K562 (cell line): Measurements from ENCODE around the gene ASAH2. TPM values are rescaled to one million over a fixed set of nuclear protein-coding genes. Genes with fewer than 3 reads are reported as not detected.

Experiments
- BCL6 ChIP-seq: fragments of 250-450 bp; sonication (Bioruptor Pico); IDR thresholded peaks from 2 replicates; pipeline ENCODE4 v1.4.0; 2020
- CBX8 ChIP-seq: fragments of 200-600 bp; sonication (generic); IDR thresholded peaks from 2 replicates; pipeline ENCODE4 v1.6.1; 2012; ENCODE audit warnings: borderline replicate concordance, mixed run types, low read depth, mild to moderate bottlenecking, moderate library complexity, mixed read lengths, low read length, control low read depth, inconsistent platforms; ENCODE audit not compliant: poor library complexity, severe bottlenecking; ENCODE audit errors: extremely low read depth
- JUND ChIP-seq, 2 experiments: IDR thresholded peaks; 2 replicates in 1 of 2; 3 replicates in 1 of 2; pipeline ENCODE4 v1.6.1; 2011; ENCODE audit warnings: borderline replicate concordance in 2 of 2, low read depth in 2 of 2, low read length in 2 of 2, improper control_type of control experiment in 1 of 2, missing biosample characterization in 1 of 2, missing genetic modification characterization in 1 of 2, missing genetic modification reagents in 1 of 2
- KLF16 ChIP-seq: IDR thresholded peaks from 2 replicates; pipeline ENCODE4 v1.6.1; 2016; ENCODE audit warnings: antibody characterized with exemption
- LARP7 ChIP-seq: fragments of 450-650 bp; IDR thresholded peaks from 2 replicates; pipeline ENCODE4 v1.6.1; 2016
- MYBL2 ChIP-seq, 2 experiments: fragments of 450-650 bp in 1 of 2; sonication (generic) in 1 of 2; formaldehyde crosslinking in 1 of 2; IDR thresholded peaks; 2 replicates each; pipeline versions ENCODE4 v1.6.1 to v1.8.1; 2017 to 2022; ENCODE audit warnings: borderline replicate concordance in 1 of 2, inconsistent platforms in 1 of 2, low read depth in 1 of 2, mild to moderate bottlenecking in 1 of 2, missing genetic modification reagents in 1 of 2, moderate library complexity in 1 of 2
- SIX5 ChIP-seq, 2 experiments: IDR thresholded peaks; 2 replicates each; pipeline ENCODE4 v1.6.1; 2011; ENCODE audit warnings: low read length in 2 of 2, borderline replicate concordance in 1 of 2, low read depth in 1 of 2, mild to moderate bottlenecking in 1 of 2, moderate library complexity in 1 of 2; ENCODE audit not compliant: insufficient read depth in 1 of 2
- SP1 ChIP-seq: sonication (generic); formaldehyde crosslinking; IDR thresholded peaks from 2 replicates; pipeline ENCODE4 v1.8.1; 2022; ENCODE audit warnings: mild to moderate bottlenecking, missing genetic modification reagents
- ZFP1 ChIP-seq: fragments of 450-650 bp; formaldehyde crosslinking; IDR thresholded peaks from 2 replicates; pipeline ENCODE4 v1.4.0; 2020; ENCODE audit warnings: mild to moderate bottlenecking, mixed read lengths
- polyA plus RNA-seq, 8 experiments: library from polyadenylated mRNA; depleted of rRNA in 4 of 8; stranded (reverse) in 5 of 8; unstranded in 3 of 8; fragments of >200 nt; fragmentation: Nextera tagmentation in 2 of 8; fragmentation: Illumina TruSeq in 1 of 8; extraction: Ambion mirVana in 2 of 8; extraction: Trizol in 1 of 8; gene quantifications; 2 replicates each; pipeline versions ENCODE4 v1.2.1 to v1.2.3, GENCODE V29; 2011 to 2014; ENCODE audit warnings: inconsistent platforms in 1 of 8, missing spikeins in 1 of 8
- total RNA-seq, 7 experiments: library from RNA; depleted of rRNA in 6 of 7; stranded (reverse); fragments of >200 nt in 6 of 7; fragmentation: Illumina TruSeq in 2 of 7; extraction: Trizol in 2 of 7; gene quantifications; 2 replicates each; pipeline versions ENCODE4 v1.2.1 to v1.2.3, GENCODE V29; 2011 to 2021; ENCODE audit warnings: low replicate concordance in 1 of 7
- TF ChIP-seq, protein P1 (sequence below): fragments of 450-650 bp; IDR thresholded peaks from 2 replicates; pipeline ENCODE4 v1.6.1; 2017; ENCODE audit warnings: antibody characterized with exemption, mild to moderate bottlenecking
- TF ChIP-seq, protein P2 (sequence below): fragments of 450-650 bp; formaldehyde crosslinking; IDR thresholded peaks from 2 replicates; pipeline ENCODE4 v1.4.0; 2020; ENCODE audit warnings: mild to moderate bottlenecking, mixed read lengths
- TF ChIP-seq, protein P3 (sequence below): sonication (generic); formaldehyde crosslinking; IDR thresholded peaks from 2 replicates; pipeline ENCODE4 v1.8.0; 2022; ENCODE audit warnings: mild to moderate bottlenecking, missing genetic modification reagents

ASAH2 gene
- total and polyA plus RNA-seq, 9 of the 15 experiments (the other 6 are each of a cell fraction or from before 2014, with no cell fraction given) = 2.5 to 12.0 (median 8.5) TPM

DNA sequence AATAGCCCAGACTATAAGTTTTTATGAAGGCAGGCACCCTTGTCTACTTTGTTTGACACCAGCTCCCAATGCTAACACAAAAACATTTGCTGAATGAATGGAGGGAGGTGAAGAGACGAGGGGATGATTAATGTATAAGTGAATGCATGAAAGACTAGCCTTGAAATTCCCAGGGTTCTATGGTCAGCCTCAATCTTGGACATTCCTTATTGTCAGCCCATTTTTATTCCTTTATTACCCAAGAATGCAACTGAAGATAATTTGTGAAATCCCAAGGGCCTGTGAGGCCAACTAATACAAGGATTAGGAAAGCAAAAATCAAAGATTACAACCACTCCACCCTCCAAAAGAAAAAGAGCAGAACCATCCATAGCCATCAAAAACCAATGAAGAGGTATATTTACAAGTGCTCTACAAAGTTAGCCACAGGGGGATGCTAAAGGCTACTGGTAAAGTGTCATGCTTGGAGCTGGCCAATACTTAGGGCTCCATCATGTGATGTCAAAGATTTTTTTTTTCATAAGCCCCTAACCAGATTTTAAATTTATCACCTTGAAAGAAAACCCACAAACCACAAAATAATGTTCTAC, 40.0 kb upstream of the ASAH2 start (continued):
- TF ChIP-seq CBX8 (no peak), ZFP1 (no peak), JUND (IDR thresholded peaks at IDR 0.05; ENCODE audit: borderline replicate concordance, low read depth, low read length) (no peak), JUND (tag; IDR thresholded peaks at IDR 0.05; ENCODE audit: borderline replicate concordance, low read depth, low read length) (0 out of 3 replicates have a peak, but pooled peaks have one; percentile 24), BCL6 (CRISPR knock-in tag) (no peak), MYBL2 (IDR thresholded peaks at IDR 0.05; ENCODE audit: low read depth) (no peak), MYBL2 (CRISPR knock-in tag; IDR thresholded peaks at IDR 0.05; ENCODE audit: borderline replicate concordance) (no peak), LARP7 (no peak), SP1 (CRISPR knock-in tag) (no peak), SIX5 (IDR thresholded peaks at IDR 0.05; ENCODE audit: borderline replicate concordance in 1 of 2, insufficient read depth in 1 of 2, low read depth in 1 of 2, low read length in 2 of 2) (no peak), KLF16 (peak; percentile 76)
- TF ChIP-seq, protein P1, sequence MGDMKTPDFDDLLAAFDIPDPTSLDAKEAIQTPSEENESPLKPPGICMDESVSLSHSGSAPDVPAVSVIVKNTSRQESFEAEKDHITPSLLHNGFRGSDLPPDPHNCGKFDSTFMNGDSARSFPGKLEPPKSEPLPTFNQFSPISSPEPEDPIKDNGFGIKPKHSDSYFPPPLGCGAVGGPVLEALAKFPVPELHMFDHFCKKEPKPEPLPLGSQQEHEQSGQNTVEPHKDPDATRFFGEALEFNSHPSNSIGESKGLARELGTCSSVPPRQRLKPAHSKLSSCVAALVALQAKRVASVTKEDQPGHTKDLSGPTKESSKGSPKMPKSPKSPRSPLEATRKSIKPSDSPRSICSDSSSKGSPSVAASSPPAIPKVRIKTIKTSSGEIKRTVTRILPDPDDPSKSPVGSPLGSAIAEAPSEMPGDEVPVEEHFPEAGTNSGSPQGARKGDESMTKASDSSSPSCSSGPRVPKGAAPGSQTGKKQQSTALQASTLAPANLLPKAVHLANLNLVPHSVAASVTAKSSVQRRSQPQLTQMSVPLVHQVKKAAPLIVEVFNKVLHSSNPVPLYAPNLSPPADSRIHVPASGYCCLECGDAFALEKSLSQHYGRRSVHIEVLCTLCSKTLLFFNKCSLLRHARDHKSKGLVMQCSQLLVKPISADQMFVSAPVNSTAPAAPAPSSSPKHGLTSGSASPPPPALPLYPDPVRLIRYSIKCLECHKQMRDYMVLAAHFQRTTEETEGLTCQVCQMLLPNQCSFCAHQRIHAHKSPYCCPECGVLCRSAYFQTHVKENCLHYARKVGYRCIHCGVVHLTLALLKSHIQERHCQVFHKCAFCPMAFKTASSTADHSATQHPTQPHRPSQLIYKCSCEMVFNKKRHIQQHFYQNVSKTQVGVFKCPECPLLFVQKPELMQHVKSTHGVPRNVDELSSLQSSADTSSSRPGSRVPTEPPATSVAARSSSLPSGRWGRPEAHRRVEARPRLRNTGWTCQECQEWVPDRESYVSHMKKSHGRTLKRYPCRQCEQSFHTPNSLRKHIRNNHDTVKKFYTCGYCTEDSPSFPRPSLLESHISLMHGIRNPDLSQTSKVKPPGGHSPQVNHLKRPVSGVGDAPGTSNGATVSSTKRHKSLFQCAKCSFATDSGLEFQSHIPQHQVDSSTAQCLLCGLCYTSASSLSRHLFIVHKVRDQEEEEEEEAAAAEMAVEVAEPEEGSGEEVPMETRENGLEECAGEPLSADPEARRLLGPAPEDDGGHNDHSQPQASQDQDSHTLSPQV = peak; percentile 61
- TF ChIP-seq, protein P2, sequence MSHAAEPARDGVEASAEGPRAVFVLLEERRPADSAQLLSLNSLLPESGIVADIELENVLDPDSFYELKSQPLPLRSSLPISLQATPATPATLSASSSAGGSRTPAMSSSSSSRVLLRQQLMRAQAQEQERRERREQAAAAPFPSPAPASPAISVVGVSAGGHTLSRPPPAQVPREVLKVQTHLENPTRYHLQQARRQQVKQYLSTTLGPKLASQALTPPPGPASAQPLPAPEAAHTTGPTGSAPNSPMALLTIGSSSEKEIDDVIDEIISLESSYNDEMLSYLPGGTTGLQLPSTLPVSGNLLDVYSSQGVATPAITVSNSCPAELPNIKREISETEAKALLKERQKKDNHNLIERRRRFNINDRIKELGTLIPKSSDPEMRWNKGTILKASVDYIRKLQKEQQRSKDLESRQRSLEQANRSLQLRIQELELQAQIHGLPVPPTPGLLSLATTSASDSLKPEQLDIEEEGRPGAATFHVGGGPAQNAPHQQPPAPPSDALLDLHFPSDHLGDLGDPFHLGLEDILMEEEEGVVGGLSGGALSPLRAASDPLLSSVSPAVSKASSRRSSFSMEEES = 0 out of 2 replicates have a peak, but pooled peaks have one; percentile 35
- TF ChIP-seq, protein P3, sequence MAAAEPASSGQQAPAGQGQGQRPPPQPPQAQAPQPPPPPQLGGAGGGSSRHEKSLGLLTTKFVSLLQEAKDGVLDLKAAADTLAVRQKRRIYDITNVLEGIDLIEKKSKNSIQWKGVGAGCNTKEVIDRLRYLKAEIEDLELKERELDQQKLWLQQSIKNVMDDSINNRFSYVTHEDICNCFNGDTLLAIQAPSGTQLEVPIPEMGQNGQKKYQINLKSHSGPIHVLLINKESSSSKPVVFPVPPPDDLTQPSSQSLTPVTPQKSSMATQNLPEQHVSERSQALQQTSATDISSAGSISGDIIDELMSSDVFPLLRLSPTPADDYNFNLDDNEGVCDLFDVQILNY (CRISPR knock-in tag) = no peak
